ENCODE results near the gene MYO9B. TPM values are rescaled to one million over a fixed set of nuclear protein-coding genes. Genes with fewer than 3 reads are reported as not detected.

Gene MYO9B
- total and polyA plus RNA-seq, 7 donors, result 24.6 to 95.0 (median 48.2) TPM

DNA sequence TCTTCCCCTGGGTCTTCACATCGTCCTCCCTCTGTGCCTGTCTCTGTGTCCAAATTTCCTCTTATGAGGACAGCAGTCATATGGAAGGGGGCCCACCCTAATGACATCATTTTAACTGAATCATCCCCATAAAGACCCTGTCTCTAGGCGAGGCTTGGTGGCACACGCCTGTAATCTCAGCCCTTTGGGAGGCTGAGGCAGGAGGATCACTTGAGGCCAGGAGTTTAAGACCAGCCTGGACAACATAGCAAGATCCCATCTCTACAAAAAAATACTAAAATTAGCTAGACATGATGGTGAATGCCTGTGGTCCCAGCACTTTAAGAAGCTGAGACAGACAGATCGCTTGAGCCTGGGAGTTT, 4.8 kb downstream of the MYO9B start:
- H3K27me3 ChIP-seq, result no peaks in the 10 kb centered on the region
- no peaks in the 10 kb centered on the region for H3K36me3 ChIP-seq
- no peak for DNase-seq
- H3K27ac ChIP-seq, result peak overlapping the region; percentile 90 to 94 (median 92)
- H3K9me3 ChIP-seq, result no peaks in the 10 kb centered on the region
- H3K4me3 ChIP-seq, result peak overlapping the region in 3 of 4 donors; percentile 36 to 42 (median 37)
- TF ChIP-seq EP300 (IDR thresholded peaks at IDR 0.05), result no peak
- TF ChIP-seq CTCF (IDR thresholded peaks at IDR 0.05), result no peak
- no peak for TF ChIP-seq POLR2A (IDR thresholded peaks at IDR 0.05)
- TF ChIP-seq POLR2AphosphoS5 (IDR thresholded peaks at IDR 0.05), result no peak
- WGBS, 2 donors, result 87 to 88% methylated on average over 4 of the region's 4 CpGs
- H3K4me1 ChIP-seq, result peaks cover 0 to 87% (median 57%) of the 10 kb centered on the region in 4 donors
- intact Hi-C loops (cut with DNase I), result no loop called here

GRCh38 chr19:17081672-17082630, 6.4 kb downstream of the MYO9B start:
- Histone ChIP-seq H3K4me1 (peaks cover 0 to 85% (median 56%) of the 10 kb centered on the region in 4 donors), H3K27ac (peak overlapping the region; percentile 90 to 94 (median 92)), H3K27me3 (no peaks in the 10 kb centered on the region), H3K36me3 (no peaks in the 10 kb centered on the region), H3K4me3 (no peak overlapping the region), H3K9me3 (no peaks in the 10 kb centered on the region)
- intact Hi-C loops (cut with DNase I), result no loop called here
- WGBS, 2 donors, result 71 to 82% methylated on average over 20 of the region's 20 CpGs
- no peak for DNase-seq
- no peak for TF ChIP-seq POLR2AphosphoS5 (IDR thresholded peaks at IDR 0.05)
- no peak for TF ChIP-seq CTCF (IDR thresholded peaks at IDR 0.05)
- no peak for TF ChIP-seq POLR2A (IDR thresholded peaks at IDR 0.05)
- TF ChIP-seq EP300 (IDR thresholded peaks at IDR 0.05), result no peak

GRCh38 chr19:17086120-17086519, 10.5 kb downstream of the MYO9B start:
- intact Hi-C loops (cut with DNase I), result no loop called here
- 84 to 92% methylated on average over 14 of the region's 14 CpGs for WGBS, 2 donors

GRCh38 chr19:17086834-17087233, 11.3 kb downstream of the MYO9B start:
- Histone ChIP-seq H3K4me1 (peaks cover 0 to 83% (median 56%) of the 10 kb centered on the region in 4 donors), H3K4me3 (no peak overlapping the region), H3K27ac (peak overlapping the region in 3 of 4 donors; percentile 78 to 94 (median 87)), H3K27me3 (no peaks in the 10 kb centered on the region), H3K9me3 (no peaks in the 10 kb centered on the region), H3K36me3 (no peaks in the 10 kb centered on the region)
- WGBS, 2 donors, result 91 to 94% methylated on average over 6 of the region's 6 CpGs
- intact Hi-C loops (cut with DNase I), result no loop called here
- TF ChIP-seq POLR2A (IDR thresholded peaks at IDR 0.05) (no peak), POLR2AphosphoS5 (IDR thresholded peaks at IDR 0.05) (no peak)
- DNase-seq, result no peak

More at GRCh38 chr19:17086120-17086519, 10.5 kb downstream of the MYO9B start:
- no peaks in the 10 kb centered on the region for H3K36me3 ChIP-seq
- no peaks in the 10 kb centered on the region for H3K27me3 ChIP-seq
- DNase-seq, result no peak
- no peak overlapping the region for H3K4me3 ChIP-seq
- peaks cover 0 to 83% (median 53%) of the 10 kb centered on the region in 4 donors for H3K4me1 ChIP-seq
- H3K9me3 ChIP-seq, result no peaks in the 10 kb centered on the region
- peak overlapping the region in 3 of 4 donors; percentile 78 to 94 (median 87) for H3K27ac ChIP-seq
- TF ChIP-seq CTCF (IDR thresholded peaks at IDR 0.05) (no peak), POLR2AphosphoS5 (IDR thresholded peaks at IDR 0.05) (no peak), POLR2A (IDR thresholded peaks at IDR 0.05) (no peak)

- Histone ChIP-seq H3K36me3 (no peaks in the 10 kb centered on the region), H3K27ac (peak overlapping the region; percentile 74 to 94 (median 82)), H3K27me3 (no peaks in the 10 kb centered on the region), H3K9me3 (no peaks in the 10 kb centered on the region), H3K4me1 (peaks cover 0 to 80% (median 49%) of the 10 kb centered on the region in 4 donors), H3K4me3 (no peak overlapping the region)
- DNase-seq, result no peak
- 84 to 87% methylated on average over 5 of the region's 5 CpGs for WGBS, 2 donors
- TF ChIP-seq CTCF (IDR thresholded peaks at IDR 0.05) (no peak), POLR2AphosphoS5 (IDR thresholded peaks at IDR 0.05) (no peak), EP300 (IDR thresholded peaks at IDR 0.05) (no peak), POLR2A (IDR thresholded peaks at IDR 0.05) (no peak)
- intact Hi-C loops (cut with DNase I), result no loop called here
Measured at GRCh38 chr19:17088552-17088951, 13.0 kb downstream of the MYO9B start.

Data from sigmoid colon (tissue), 7 donors.